ENCODE data around the gene AURKB.

DNA sequence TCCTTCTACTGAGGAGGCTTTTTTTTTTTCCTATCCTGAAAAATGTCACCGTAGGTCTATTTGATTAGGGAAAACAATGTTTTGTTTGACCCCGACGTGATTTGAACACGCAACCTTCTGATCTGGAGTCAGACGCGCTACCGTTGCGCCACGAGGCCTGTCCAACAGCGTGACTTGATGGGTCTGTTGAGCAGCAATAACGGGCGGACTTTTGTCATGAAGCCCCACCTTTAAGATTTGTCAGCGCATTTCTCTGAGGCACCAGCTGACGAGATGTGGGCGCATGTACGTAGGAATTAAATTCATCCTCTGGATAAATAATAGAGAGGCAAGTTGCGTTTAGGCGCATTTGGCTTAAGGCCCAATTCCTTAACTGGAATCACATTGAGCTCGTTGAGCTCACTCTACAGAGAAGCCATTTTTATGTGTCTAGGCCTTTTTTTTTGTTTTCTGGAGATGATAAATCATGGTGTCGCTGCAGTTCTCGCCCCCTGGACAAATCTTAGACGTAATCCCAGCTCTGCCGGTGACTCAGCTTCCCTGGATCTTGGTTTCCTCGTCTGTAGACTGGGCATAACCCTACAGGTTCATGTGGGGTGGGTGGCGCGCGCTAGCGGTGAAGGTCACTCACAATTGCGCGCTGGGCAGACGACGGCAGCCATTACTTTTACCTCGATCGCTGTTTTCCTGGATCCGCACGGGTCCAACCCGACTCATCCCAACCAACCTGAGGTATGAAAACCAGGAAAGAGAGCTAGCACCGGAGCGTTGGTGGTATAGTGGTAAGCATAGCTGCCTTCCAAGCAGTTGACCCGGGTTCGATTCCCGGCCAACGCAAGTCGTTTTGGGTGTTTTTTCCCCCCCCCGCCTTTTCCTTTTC, 10.6 kb upstream of the AURKB start:
- TF ChIP-seq, protein P1, sequence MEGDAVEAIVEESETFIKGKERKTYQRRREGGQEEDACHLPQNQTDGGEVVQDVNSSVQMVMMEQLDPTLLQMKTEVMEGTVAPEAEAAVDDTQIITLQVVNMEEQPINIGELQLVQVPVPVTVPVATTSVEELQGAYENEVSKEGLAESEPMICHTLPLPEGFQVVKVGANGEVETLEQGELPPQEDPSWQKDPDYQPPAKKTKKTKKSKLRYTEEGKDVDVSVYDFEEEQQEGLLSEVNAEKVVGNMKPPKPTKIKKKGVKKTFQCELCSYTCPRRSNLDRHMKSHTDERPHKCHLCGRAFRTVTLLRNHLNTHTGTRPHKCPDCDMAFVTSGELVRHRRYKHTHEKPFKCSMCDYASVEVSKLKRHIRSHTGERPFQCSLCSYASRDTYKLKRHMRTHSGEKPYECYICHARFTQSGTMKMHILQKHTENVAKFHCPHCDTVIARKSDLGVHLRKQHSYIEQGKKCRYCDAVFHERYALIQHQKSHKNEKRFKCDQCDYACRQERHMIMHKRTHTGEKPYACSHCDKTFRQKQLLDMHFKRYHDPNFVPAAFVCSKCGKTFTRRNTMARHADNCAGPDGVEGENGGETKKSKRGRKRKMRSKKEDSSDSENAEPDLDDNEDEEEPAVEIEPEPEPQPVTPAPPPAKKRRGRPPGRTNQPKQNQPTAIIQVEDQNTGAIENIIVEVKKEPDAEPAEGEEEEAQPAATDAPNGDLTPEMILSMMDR (IDR thresholded peaks at IDR 0.05; ENCODE audit: insufficient read depth, low read depth, low read length) = no peak
- TF ChIP-seq EZH2 (IDR thresholded peaks at IDR 0.05; ENCODE audit: insufficient read depth, low read length) = no peak
